ENCODE measurements around the gene LYRM2.

DNA sequence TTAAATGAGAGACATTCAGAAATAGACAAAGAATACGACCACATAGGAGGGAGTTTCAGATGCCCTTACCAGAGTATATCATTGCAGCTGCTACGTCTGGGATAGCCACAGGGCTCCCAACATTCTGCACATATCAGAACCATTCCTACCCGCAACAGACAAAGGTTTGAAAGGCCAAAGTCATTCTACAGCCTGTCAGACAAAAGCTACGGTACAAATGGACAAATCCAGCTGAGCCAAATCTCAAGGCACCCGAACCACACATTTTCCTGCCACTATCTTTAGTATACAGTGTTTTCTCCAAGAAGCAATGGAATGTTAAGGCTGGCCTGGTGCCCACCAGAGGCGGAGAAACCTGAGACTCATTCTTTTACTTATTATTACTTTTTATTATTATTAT is 30.5 kb upstream of the LYRM2 start:
- no peak for TF ChIP-seq POLR2A (IDR thresholded peaks at IDR 0.05)
- no peak for TF ChIP-seq EP300 (IDR thresholded peaks at IDR 0.05)
- TF ChIP-seq, protein P1, sequence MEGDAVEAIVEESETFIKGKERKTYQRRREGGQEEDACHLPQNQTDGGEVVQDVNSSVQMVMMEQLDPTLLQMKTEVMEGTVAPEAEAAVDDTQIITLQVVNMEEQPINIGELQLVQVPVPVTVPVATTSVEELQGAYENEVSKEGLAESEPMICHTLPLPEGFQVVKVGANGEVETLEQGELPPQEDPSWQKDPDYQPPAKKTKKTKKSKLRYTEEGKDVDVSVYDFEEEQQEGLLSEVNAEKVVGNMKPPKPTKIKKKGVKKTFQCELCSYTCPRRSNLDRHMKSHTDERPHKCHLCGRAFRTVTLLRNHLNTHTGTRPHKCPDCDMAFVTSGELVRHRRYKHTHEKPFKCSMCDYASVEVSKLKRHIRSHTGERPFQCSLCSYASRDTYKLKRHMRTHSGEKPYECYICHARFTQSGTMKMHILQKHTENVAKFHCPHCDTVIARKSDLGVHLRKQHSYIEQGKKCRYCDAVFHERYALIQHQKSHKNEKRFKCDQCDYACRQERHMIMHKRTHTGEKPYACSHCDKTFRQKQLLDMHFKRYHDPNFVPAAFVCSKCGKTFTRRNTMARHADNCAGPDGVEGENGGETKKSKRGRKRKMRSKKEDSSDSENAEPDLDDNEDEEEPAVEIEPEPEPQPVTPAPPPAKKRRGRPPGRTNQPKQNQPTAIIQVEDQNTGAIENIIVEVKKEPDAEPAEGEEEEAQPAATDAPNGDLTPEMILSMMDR (IDR thresholded peaks at IDR 0.05), result no peak

Data from suprapubic skin (tissue), 3 donors.